DMS153 treated with DMSO at 0.1 percent for 48 hours (cell line): ENCODE measurements around the gene KIF26A.

Source experiments
- DNase-seq: peaks from one replicate; lab custom pipeline; 2025; ENCODE audit not compliant: unreplicated experiment; lab: John Stamatoyannopoulos, UW

The KIF26A gene

DNA sequence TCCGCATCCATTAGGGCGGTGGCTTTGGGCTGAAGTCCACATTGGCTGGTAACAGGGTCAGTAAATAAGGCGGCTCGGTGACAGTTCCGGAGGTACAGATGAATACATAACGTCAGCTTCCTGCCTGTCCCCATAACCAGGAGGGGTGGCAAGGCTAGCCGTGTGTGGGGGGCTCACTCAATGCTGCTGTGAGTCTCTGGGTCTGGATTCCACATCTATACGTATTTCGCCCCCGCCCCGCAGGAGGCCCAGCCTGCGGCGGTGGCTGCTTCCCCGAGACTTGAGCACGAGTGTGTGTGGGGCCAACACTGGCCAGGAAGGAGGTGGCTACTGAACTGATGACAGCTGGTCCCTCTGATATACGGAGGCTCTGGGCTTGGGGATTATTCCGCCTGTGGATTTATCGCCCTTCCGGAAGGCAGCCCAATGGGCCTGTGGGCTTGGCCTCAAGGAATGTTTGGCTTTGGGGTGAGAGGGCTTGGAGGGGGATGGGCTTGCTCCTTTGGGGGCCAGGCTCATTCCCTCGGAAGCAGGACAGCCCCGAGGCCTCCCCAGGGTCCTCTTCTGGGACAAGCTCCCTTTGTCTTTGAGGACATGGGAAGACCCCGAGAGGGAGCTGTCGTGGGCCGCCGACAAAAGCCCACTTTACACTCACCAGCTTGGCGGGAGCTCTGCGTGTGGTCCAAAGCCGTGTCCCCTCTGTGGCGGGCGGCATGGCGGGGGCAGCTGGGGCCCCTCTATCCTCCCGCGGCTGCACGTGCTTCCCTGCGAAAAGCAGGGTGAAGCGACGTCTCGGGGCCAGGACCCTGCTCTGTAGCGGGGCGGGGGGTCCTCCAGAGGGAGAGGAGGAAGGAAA lies 82.1 kb downstream of the KIF26A start:
- no peak for DNase-seq

DNA sequence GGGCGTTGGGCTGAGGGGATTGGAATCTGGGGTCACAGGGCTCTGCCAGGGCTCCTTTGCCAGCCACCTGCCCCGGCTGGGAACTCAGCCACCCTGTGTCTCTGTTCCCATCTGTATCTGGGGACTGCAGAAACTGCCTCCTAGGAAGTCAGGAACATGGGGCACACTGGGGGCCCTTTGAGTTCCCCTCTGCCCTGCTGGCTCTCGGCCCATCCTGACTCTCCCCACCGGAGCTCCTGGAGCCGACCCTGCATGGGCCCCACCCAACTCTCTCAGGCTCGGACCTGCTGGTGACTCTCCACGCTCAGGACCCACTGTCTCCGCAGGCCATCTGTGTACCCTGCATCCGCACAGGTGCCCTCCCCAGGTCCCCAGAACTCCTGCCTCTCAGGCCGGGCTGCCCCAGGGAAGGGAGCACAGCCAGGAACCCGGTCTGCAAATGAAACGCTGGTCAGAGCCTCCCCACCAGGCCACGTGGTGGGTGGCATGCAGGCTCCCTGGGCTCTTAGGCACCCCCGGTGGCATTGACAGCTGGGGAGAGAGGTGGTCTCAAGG lies 82.8 kb downstream of the KIF26A start:
- DNase-seq, result no peak

DNA sequence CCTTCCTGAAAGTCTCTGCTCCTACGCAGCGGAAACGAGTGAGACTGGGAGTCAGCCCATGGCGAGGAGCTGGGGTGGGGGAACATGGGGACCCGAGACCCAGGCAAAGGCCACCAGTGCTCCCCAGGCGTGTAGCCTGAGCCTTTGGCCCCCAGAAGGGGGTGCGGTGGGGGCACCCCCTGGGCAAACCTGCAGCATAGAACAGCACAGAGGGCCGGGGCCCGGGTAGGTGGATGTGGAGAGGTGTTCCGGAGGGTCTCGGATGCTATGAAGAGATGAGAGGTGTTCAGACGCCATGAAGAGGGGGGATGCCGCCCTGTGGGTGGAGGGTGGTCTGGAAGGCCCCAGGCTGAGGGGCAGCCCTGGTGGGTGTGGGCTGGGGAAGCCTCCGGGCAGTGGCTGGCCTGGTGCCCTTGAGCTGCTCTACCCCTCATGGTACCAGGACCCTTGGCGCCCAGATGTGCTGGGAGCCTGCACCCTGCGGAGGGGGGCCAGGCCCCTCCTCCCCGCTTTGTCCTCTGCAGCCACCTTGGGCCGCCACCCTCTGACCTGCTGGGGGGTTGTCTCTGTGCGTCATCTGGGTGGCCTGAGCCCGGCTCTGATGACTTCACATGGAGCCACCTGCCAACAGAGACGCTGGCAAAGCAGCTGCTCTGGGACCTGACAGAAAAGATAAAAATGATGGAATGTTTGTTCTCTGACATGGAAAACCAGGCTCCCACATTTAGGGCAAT lies 83.4 kb downstream of the KIF26A start:
- peak; percentile 3 for DNase-seq

DNA sequence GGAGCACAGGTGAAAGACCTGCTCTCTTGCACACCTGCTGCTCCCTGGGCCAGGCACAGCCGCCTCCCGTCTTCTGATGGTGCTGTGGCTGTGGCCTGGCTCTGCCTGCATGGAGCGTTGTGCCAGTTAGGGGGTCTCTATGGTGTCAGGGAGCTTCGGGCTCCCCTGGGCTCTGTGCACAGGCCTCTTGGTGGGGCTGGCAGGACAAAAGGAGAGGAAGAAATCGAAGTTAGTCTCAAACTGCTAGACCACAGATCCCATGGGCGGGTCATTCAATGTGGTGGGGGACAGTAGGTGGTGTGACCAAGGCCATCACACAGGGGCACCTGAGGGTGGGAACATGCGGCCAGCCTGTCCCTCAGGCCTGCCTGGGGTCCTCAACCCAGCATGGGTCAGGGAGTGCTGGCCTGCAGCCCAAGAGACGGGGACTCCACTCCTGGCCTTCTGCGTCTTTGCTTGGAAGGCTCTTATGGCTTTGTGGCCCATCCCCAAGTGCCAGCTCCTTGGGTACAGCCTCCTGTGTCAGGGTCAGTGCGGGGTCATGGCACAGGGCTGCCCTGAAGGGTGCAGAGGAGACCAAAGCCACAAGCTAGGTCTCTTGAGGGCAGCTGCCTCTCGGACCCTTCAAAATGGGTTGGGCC lies 84.1 kb downstream of the KIF26A start:
- DNase-seq, result no peak

DNA sequence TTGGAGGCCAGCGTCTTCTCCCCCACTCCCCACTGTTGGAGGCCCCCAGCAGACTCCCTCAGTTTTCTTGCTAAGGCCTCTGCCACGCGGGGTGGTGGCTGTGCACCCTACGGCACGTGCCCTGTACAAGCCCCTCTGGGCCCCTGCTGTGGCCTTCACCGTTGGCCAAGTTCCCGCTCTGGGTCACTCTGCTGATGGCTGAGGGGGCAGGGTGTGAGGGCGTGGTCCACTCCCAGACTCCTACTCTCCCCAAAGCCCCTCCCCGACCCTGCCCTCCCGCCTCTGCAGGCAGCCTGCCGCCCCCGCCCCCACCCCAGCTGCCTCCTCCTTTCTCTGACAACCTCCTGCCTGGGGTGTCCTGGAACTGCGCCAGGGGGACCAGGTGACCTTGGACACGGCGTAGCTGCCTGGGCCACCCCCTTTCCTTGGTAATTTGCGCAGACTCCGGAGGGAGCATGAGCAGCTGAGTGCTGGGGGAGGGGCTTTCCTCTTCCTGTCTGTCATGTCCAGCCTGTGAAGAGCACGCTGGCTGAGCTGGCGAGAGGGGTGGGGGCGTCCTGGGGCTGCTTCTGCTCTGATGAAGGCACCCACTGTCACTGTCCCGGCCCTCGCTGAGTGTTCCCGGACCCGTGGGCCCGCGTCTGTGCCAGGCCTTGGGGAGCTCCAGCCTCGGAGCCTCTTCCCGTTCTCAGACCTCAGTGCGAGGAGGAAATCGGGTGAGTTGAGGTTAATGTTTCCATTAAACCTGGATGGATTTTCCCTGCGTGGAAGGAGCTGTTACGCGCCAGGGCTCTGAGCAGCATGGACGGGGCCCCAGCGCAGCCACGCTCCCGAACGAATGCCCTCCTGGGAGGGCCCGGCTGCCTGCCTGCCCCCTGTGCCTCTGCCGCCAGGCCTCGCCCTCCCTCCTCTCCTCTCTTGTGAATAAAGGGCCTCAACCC lies 85.0 kb downstream of the KIF26A start:
- DNase-seq, result peak; percentile 35

DNA sequence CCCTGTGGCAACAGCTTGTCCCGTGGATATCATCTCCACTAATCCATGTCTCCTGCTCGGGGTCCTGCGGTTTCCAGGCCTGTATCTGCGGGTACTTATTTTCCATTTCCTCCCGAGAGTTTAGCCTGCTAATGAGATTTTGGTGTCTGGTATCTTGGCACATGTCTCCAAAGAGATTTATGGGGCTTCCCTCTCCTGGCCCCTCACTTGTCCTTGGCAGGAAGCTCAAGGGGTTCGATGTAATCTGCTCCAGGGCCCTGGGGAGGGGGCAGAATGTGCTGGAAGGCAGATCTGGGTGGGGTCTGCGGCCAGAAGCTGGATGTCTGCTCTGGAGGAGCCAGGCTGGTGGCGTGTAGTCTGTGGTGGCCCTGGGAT lies 85.7 kb downstream of the KIF26A start:
- no peak for DNase-seq

DNA sequence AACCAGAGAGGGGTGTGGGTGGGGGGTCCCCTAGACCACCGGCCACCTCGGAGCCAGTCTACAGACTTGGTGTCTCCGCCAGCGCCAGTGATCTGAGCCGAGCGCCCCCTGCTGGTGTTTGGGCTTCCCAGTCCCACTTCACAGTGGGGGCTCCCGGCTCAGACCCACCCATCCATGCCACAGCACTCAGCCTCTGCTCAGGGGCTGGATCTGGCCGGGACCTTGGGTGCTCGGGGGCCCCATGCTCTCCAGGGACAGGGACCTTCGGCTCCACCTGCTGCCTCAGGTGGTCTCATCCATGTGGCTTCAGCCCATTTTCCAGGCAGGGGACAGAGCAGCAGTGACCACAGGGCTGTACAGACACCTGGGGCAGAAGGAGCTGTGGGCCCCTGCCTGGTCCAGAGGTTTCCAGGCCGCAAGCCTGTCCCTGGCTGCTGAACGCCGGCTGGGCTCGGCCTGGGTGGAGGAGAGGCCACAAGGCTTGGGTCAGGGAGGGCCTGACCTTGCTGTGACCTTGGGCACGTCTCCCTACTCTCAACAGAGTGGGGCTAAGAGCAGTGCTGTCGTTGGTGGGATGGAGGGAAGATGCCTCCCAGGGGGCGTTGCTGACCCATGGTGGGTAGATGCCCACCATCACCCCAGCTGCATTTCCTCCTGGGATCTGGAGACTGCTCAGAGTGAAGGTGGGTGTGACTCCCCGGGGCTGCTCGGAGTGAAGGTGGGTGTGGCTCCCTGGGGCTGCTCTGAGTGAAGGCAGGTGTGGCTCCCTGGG lies 86.3 kb downstream of the KIF26A start:
- DNase-seq, result peak; percentile 7

DNA sequence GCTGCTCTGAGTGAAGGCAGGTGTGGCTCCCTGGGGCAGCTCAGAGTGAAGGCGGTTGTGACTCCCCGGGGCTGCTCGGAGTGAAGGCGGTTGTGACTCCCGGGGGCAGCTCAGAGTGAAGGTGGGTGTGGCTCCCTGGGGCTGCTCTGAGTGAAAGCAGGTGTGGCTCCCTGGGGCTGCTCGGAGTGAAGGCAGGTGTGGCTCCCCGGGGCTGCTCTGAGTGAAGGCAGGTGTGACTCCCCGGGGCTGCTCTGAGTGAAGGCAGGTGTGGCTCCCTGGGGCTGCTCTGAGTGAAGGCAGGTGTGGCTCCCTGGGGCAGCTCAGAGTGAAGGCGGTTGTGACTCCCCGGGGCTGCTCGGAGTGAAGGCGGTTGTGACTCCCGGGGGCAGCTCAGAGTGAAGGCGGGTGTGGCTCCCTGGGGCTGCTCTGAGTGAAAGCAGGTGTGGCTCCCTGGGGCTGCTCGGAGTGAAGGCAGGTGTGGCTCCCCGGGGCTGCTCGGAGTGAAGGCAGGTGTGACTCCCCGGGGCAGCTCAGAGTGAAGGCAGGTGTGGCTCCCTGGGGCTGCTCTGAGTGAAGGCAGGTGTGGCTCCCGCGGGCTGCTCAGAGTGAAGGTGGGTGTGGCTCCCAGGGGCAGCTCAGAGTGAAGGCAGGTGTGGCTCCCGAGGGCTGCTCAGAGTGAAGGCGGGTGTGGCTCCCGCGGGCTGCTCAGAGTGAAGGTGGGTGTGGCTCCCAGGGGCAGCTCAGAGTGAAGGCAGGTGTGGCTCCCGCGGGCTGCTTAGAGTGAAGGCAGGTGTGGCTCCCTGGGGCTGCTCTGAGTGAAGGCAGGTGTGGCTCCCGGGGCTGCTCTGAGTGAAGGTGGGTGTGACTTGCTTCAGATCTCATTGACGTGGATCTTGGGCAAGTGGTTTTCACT lies 87.1 kb downstream of the KIF26A start:
- DNase-seq, result peak; percentile 49

DNA sequence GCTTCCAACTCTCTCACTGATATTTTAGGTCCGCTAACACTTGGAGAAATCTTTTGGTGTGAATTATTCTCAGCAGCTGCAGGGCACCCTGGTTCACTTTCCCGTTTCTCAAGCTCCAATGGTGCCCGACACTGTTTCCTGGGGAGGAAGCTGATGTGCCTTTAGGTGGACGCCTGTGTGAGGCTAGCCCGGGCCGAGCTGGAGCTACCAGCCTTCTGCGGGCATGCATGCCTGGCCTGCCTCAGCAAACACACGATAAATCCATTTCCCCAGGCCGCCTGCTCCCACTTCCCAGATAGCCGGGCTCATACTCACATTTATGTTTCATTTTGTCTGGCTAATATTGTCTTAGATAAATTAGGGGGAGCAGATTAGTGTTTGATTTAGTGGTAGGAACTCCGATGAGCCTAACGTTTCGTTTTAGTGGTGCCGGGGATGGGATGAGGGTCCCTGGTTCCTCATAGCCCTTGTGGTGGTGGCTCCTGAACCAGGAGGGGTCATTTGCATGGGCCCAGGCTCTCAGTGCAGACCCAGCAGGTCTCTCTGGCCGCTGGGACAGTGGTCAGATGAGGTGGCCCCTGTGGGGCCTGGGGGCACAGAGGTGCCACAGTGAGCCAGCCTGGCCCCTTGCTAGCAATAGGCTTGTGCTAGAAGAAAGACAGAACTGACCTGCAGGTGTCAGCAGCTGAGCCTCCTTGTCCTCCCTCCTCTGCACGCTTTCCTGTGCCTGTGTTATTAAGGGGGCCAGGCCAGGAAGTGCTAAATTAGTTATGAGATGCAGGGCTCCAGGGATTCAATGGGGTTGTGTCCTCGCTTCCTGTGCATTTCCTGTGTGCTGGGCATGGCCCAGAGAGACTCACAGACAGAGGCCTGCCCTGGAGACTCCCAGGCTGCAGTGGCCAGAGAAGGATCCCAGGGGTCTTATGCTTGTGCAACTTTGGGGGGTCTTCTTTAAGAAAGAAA lies 88.3 kb downstream of the KIF26A start:
- no peak for DNase-seq

DNA sequence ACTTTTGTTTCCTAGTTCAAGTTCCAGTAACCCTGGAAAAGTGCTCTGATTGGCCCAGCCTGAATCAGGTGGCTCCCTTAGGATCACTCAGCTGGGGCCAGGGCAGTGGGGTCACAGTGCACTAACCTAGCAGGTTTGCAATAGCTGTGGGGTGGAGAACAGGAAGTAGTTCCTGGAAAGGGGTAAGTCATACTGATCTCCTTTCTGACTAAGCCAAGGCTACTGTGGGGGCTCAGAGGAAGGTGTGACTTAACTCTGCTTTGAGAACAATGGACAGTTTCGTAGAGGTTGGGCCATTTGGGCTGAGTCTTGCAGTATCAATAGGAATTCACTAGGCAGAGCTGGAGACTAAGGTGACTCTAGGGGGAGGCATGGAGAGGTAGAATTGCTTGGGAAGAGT lies 89.4 kb downstream of the KIF26A start:
- no peak for DNase-seq

DNA sequence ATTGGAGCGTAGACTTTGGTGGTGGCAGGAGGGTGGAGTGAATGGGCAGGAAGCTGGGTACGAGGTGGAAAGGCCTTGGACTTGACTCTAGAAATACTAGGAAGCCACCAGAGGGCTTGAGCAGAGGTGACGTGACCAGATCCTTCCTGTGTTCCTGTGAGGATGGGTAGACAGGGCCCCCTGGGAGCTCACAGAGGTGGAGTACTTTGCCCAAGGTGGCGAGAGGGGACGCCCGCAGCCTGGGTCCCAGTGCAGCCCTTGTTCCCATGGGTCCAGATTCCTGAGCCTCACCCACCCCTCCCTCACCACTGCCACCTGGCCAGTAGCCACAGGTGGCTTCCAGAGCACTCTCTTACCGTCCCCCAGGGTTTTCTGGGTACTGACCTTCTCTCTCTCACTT lies 89.8 kb downstream of the KIF26A start:
- DNase-seq, result no peak

DNA sequence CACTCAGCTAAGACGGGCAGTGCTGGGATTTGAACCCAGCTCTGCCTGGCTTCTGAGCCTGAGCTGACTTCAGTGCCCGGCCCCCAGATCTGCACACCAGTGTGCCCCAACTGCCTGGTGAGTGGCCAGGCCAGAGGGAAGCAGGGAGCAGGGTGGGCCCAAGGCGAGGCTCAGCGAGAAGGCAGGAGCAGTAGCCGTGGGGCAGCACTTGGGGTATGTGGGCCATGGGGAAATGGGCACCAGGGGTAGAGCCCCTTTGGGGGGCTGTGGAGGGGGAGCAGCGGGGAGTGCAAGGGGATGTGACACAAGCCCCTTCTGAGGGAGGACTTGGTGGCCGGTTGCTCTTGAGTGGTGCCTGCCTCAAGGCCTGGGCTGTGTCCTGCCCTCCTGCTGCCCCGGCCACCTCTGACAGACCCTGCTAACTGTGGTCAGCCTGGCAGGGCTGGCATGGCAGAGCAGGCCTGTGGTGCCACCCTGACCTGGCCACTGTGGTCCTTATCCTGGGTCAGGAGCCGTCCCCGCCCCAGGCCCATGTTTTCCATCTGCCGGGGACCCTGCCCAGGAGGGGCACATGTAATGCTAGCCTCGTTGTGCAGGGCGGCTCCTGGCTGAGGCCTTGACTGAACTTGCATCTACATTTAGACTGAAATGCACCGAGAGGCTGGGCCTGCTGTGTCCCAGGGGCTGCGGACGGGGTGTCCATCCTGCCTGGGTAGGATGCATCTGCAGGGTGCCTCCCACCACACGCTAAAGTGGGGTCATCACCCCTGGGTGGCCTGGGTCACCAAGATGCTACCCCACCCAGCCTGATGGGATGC lies 90.5 kb downstream of the KIF26A start:
- DNase-seq, result no peak

DNA sequence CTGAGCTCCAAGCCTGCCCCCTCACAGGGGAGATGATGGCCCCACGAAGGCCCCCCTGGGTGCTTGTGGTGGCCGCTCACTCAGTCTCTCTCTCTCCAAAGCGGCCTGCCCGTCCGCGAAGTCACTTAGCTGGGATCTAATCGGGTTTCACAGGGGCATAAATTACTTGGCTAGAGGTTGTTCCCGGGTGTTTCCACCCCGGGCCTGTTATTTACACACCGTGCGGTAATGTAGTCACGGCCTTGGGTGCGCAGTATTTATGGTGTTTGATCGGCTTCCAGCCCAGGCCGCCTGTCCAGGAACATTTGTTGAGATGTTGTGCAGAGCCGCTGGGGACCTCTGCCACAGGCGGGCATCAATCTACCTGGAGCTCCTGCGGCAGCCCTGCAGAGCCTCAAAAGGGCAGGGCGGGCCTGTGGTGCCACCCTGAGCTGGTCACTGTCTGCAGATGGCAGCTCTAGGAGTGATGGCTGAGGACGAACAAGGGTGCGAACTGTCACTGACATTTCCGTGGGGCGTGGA lies 91.2 kb downstream of the KIF26A start:
- DNase-seq, result no peak

DNA sequence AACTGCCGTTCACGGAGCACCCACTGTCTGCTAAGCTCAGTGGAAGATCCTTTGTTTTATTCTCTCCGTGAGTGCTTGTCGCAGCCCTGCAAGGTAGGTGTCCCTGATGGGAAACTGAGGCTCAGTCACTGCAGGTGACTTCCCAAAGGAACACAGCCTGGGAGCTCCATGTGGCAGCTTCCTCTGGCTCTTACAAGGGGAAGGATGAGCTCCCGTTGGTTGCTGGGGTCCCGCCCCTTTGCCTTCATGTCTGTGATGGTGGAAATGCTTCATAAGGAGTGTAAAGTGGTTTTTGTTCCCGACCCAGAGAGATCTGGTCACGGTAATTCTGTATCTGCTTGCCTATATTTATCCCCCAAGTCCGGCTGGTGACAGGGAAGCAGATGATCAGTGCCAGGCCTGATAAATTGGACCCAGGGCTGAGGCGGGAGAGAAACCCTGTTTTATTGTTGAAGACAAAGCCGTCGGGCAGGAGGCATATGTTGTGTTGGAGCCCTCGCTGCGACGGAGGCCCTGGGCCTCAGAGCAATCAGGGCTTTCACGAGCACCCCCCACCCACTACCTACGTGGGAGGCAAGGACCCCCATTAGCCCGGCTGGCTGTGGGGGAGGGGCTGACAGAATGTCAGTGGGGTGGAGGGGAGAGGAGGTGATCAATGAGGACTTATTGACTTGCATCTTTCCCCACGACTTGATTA lies 91.9 kb downstream of the KIF26A start:
- no peak for DNase-seq
